ENCODE data around the gene FAM219A. TPM values are rescaled to one million over a fixed set of nuclear protein-coding genes. Genes with fewer than 3 reads are reported as not detected.

FAM219A gene, protein sequence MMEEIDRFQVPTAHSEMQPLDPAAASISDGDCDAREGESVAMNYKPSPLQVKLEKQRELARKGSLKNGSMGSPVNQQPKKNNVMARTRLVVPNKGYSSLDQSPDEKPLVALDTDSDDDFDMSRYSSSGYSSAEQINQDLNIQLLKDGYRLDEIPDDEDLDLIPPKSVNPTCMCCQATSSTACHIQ
- 5.1 TPM for polyA plus RNA-seq (2013)

- CTCF ChIA-PET, result interaction anchor here (1.6 kb wide), 2 partner anchors 13 to 20 kb away, joined by 5 to 6 read pairs; no protein-coding TSS in a partner anchor
- POLR2A ChIA-PET, result no interaction called here
- Histone ChIP-seq H3K36me3 (ENCODE audit: control insufficient read depth in 4 of 4, insufficient read depth in 4 of 4, low read length in 3 of 4) (no peaks in the 10 kb centered on the region), H3K4me1 (ENCODE audit: control extremely low read depth in 1 of 4, control insufficient read depth in 4 of 4, insufficient read depth in 4 of 4, low read length in 3 of 4) (peaks cover 0 to 43% (median 30%) of the 10 kb centered on the region in 4 experiments), H3K9me3 (ENCODE audit: control extremely low read depth in 1 of 5, control insufficient read depth in 4 of 5, insufficient read depth in 2 of 5, low read depth in 1 of 5, low read length in 4 of 5) (no peaks in the 10 kb centered on the region), H3K27me3 (replicated peaks in 2 of 5; ENCODE audit: control insufficient read depth in 4 of 5, insufficient read depth in 5 of 5, low read length in 4 of 5) (peaks cover 0 to 7% (median 2%) of the 10 kb centered on the region in 5 experiments), H3K4me3 (ENCODE audit: control insufficient read depth in 1 of 7, extremely low read depth in 1 of 7, insufficient read depth in 4 of 7, low read depth in 2 of 7, low read length in 6 of 7) (peak within 1 kb of the TSS in 6 of 7 experiments; percentile 45 to 82 (median 68)), H3K27ac (ENCODE audit: insufficient read depth in 1 of 2, low read depth in 1 of 2, low read length in 2 of 2, poor library complexity in 1 of 2, severe bottlenecking in 2 of 2) (no peak within 1 kb of the TSS)
- WGBS (ENCODE audit: insufficient coverage), result under 1% methylated on average over 58 of the region's 94 CpGs
- DNase-seq, result peak; percentile 98 to 99 (median 99)
Measured at GRCh38 chr9:34458013-34458958, at the start of gene FAM219A, which contains the start of gene DNAI1. FAM219A (minus strand) TSS chr9:34458570; CDS start chr9:34458263, 307 bp downstream. DNAI1 (plus strand) TSS chr9:34458805; CDS start chr9:34459006, 201 bp downstream.

DNA sequence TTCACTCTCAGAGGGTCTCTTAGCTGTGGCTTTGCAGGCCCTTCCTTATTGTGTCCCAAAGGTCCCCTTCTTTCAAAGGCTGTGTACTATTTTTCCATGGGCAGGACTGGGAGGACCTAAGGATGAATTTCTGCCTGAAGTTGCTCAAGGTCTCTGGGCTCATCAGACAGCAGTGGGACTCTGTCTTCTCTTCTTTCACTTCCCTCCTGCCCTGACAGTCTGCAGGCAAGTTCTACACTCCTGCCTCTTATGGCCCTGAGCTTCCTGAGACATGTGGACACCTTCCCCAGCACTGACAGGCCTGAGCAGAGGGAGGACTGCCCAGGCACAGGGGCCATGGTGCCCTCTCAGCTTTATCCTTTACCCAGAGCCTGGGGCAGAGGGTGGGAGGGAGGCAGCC is 49.6 kb upstream of the FAM219A start:
- CTCF ChIA-PET, result interaction anchor here (2.1 kb wide), 1 partner anchor 11 kb away, joined by 6 read pairs; no protein-coding TSS in a partner anchor
- no peak overlapping the region for H3K4me3 ChIP-seq (ENCODE audit: control insufficient read depth in 1 of 7, extremely low read depth in 1 of 7, insufficient read depth in 4 of 7, low read depth in 2 of 7, low read length in 6 of 7)
- POLR2A ChIA-PET, result no interaction called here

DNA sequence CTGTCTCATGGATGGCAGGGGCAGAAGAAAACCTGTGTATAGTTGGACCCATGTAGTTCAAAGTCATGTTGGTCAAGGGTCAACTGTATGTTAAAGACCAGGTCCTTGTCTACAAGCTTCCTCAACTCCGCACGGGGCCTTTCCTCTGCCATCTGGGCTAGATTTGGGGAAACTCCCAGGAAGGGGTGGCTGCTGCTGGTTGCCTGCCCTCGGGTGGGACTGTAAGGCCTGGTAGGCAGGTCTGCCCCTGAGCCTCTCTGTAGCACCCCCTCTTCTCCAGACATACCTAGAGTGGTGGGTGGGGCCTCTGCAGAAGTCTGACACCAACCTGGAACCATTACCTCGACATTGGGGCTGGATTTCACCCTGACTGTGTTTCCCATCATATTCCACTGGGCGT is 49.2 kb upstream of the FAM219A start:
- Histone ChIP-seq H3K27me3 (replicated peaks in 2 of 5; ENCODE audit: control insufficient read depth in 4 of 5, insufficient read depth in 5 of 5, low read length in 4 of 5) (peaks cover 0 to 21% (median 0%) of the 10 kb centered on the region in 5 experiments), H3K9me3 (ENCODE audit: control extremely low read depth in 1 of 5, control insufficient read depth in 4 of 5, insufficient read depth in 2 of 5, low read depth in 1 of 5, low read length in 4 of 5) (no peaks in the 10 kb centered on the region), H3K27ac (ENCODE audit: insufficient read depth in 1 of 2, low read depth in 1 of 2, low read length in 2 of 2, poor library complexity in 1 of 2, severe bottlenecking in 2 of 2) (no peak overlapping the region), H3K4me3 (ENCODE audit: control insufficient read depth in 1 of 7, extremely low read depth in 1 of 7, insufficient read depth in 4 of 7, low read depth in 2 of 7, low read length in 6 of 7) (no peak overlapping the region), H3K4me1 (ENCODE audit: control extremely low read depth in 1 of 4, control insufficient read depth in 4 of 4, insufficient read depth in 4 of 4, low read length in 3 of 4) (no peaks in the 10 kb centered on the region), H3K36me3 (ENCODE audit: control insufficient read depth in 4 of 4, insufficient read depth in 4 of 4, low read length in 3 of 4) (no peaks in the 10 kb centered on the region)
- ChIA-PET POLR2A (no interaction called here), CTCF (interaction anchor here (0.8 to 2.4 kb wide), 4 partner anchors 10 to 76 kb away, joined by 3 to 6 read pairs (median 4); no protein-coding TSS in a partner anchor)
- DNase-seq, result no peak
- 95% methylated on average over 4 of the region's 5 CpGs for WGBS (ENCODE audit: insufficient coverage)

More for the DNA sequence above, 49.6 kb upstream of the FAM219A start:
- Histone ChIP-seq H3K27ac (ENCODE audit: insufficient read depth in 1 of 2, low read depth in 1 of 2, low read length in 2 of 2, poor library complexity in 1 of 2, severe bottlenecking in 2 of 2) (no peak overlapping the region), H3K27me3 (replicated peaks in 2 of 5; ENCODE audit: control insufficient read depth in 4 of 5, insufficient read depth in 5 of 5, low read length in 4 of 5) (peaks cover 0 to 21% (median 0%) of the 10 kb centered on the region in 5 experiments), H3K36me3 (ENCODE audit: control insufficient read depth in 4 of 4, insufficient read depth in 4 of 4, low read length in 3 of 4) (no peaks in the 10 kb centered on the region), H3K9me3 (ENCODE audit: control extremely low read depth in 1 of 5, control insufficient read depth in 4 of 5, insufficient read depth in 2 of 5, low read depth in 1 of 5, low read length in 4 of 5) (no peaks in the 10 kb centered on the region), H3K4me1 (ENCODE audit: control extremely low read depth in 1 of 4, control insufficient read depth in 4 of 4, insufficient read depth in 4 of 4, low read length in 3 of 4) (no peaks in the 10 kb centered on the region)
- DNase-seq, result no peak

DNA sequence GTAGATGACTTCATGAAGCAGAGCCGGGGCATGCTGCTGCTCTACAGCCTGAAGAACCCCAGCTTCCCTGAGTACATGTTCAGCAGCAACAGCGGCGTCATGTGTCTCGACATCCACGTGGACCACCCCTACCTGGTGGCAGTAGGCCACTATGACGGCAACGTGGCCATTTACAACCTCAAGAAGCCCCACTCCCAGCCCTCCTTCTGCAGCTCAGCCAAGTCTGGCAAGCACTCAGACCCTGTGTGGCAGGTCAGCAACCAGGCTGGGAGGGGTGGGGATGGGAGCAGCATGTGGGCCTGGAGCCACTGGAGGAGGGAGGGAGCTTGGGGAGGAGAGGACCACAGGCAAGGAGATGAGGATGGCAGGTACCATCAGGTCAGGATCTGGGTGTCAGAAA is 48.3 kb upstream of the FAM219A start:
- no peaks in the 10 kb centered on the region for H3K9me3 ChIP-seq (ENCODE audit: control extremely low read depth in 1 of 5, control insufficient read depth in 4 of 5, insufficient read depth in 2 of 5, low read depth in 1 of 5, low read length in 4 of 5)
- ChIA-PET CTCF (interaction anchor here (0.7 to 2.4 kb wide), 5 partner anchors 9 to 75 kb away, joined by 3 to 6 read pairs (median 4); no protein-coding TSS in a partner anchor), POLR2A (interaction anchor here (0.6 kb wide), 1 partner anchor 91 kb away, joined by 4 read pairs; no protein-coding TSS in a partner anchor)
- H3K4me1 ChIP-seq (ENCODE audit: control extremely low read depth in 1 of 4, control insufficient read depth in 4 of 4, insufficient read depth in 4 of 4, low read length in 3 of 4), result no peaks in the 10 kb centered on the region
- H3K36me3 ChIP-seq (ENCODE audit: control insufficient read depth in 4 of 4, insufficient read depth in 4 of 4, low read length in 3 of 4), result no peaks in the 10 kb centered on the region
- WGBS (ENCODE audit: insufficient coverage), result 100% methylated on average over 5 of the region's 7 CpGs
- peaks cover 0 to 19% (median 0%) of the 10 kb centered on the region in 5 experiments for H3K27me3 ChIP-seq (replicated peaks in 2 of 5; ENCODE audit: control insufficient read depth in 4 of 5, insufficient read depth in 5 of 5, low read length in 4 of 5)
- no peak for DNase-seq
- no peak overlapping the region for H3K27ac ChIP-seq (ENCODE audit: insufficient read depth in 1 of 2, low read depth in 1 of 2, low read length in 2 of 2, poor library complexity in 1 of 2, severe bottlenecking in 2 of 2)
- no peak overlapping the region for H3K4me3 ChIP-seq (ENCODE audit: control insufficient read depth in 1 of 7, extremely low read depth in 1 of 7, insufficient read depth in 4 of 7, low read depth in 2 of 7, low read length in 6 of 7)

DNA sequence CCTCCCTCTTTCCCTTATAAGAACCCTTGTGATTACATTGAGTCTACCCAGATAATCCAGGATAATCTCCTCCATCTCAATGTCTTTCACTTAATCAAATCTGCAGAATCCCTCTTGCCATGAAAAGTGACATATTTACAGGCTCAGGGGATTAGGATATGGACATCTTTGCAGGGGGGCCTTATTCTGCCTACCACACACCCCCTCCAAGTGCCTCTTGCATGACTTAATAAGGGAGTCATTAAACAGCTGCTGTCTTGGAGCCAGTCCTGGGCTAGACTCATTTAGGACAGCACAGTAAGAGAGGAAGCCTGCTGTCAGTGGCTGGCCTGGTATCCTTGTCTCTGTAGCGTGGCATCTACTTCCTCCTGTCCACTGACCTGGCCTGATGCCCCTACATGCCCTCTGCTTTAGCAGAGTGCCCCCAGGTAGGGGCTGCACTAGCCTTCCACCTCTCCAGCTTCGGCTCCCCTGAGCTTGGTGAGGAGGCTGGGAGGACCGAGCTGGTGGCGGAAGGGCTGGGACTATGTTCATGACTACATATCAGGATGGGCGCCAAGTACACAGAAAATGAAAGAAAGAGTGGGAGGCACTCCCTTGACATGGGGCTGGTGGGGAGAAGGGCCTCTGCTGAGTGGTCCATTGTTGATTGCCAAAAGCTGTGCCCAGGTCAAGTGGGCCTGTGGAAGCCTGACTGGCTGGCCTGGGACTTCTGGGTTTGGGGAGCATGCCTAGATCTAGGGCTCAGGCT is 47.2 kb upstream of the FAM219A start:
- peaks cover 0 to 16% (median 0%) of the 10 kb centered on the region in 5 experiments for H3K27me3 ChIP-seq (replicated peaks in 2 of 5; ENCODE audit: control insufficient read depth in 4 of 5, insufficient read depth in 5 of 5, low read length in 4 of 5)
- WGBS (ENCODE audit: insufficient coverage), result 96% methylated on average over 4 of the region's 5 CpGs
- ChIA-PET CTCF (interaction anchor here (0.7 to 2.4 kb wide), 3 partner anchors 67 to 74 kb away, joined by 3 to 6 read pairs (median 5); no protein-coding TSS in a partner anchor), POLR2A (interaction anchor here (0.7 kb wide), 1 partner anchor 117 kb away, joined by 3 read pairs; no protein-coding TSS in a partner anchor)
- no peak for DNase-seq
- no peaks in the 10 kb centered on the region for H3K4me1 ChIP-seq (ENCODE audit: control extremely low read depth in 1 of 4, control insufficient read depth in 4 of 4, insufficient read depth in 4 of 4, low read length in 3 of 4)
- H3K27ac ChIP-seq (ENCODE audit: insufficient read depth in 1 of 2, low read depth in 1 of 2, low read length in 2 of 2, poor library complexity in 1 of 2, severe bottlenecking in 2 of 2), result no peak overlapping the region
- no peak overlapping the region for H3K4me3 ChIP-seq (ENCODE audit: control insufficient read depth in 1 of 7, extremely low read depth in 1 of 7, insufficient read depth in 4 of 7, low read depth in 2 of 7, low read length in 6 of 7)
- no peaks in the 10 kb centered on the region for H3K9me3 ChIP-seq (ENCODE audit: control extremely low read depth in 1 of 5, control insufficient read depth in 4 of 5, insufficient read depth in 2 of 5, low read depth in 1 of 5, low read length in 4 of 5)
- H3K36me3 ChIP-seq (ENCODE audit: control insufficient read depth in 4 of 4, insufficient read depth in 4 of 4, low read length in 3 of 4), result no peaks in the 10 kb centered on the region

DNA sequence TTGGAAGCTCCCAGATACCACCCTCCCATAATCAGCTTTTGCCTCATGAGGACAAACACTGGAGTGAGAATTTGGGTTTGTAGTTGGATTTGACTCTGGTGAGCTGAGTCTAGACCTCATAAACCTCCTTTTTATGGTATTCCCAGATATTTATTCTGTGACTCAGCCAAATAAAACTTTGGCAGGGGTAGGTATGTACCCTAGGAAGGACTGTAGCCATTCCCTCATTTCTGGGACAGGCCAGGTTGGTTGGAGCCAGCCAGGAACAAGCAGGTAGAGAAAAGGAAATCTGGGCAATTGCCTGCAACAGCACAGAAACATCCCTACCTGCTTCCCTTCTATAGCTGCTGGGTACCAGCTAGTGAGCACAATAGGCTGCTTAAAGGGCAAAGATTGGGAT is 45.0 kb upstream of the FAM219A start:
- H3K27me3 ChIP-seq (replicated peaks in 2 of 5; ENCODE audit: control insufficient read depth in 4 of 5, insufficient read depth in 5 of 5, low read length in 4 of 5), result peaks cover 0 to 16% (median 0%) of the 10 kb centered on the region in 5 experiments
- H3K4me3 ChIP-seq (ENCODE audit: control insufficient read depth in 1 of 7, extremely low read depth in 1 of 7, insufficient read depth in 4 of 7, low read depth in 2 of 7, low read length in 6 of 7), result no peak overlapping the region
- no peak for DNase-seq
- no peak overlapping the region for H3K27ac ChIP-seq (ENCODE audit: insufficient read depth in 1 of 2, low read depth in 1 of 2, low read length in 2 of 2, poor library complexity in 1 of 2, severe bottlenecking in 2 of 2)
- no peaks in the 10 kb centered on the region for H3K36me3 ChIP-seq (ENCODE audit: control insufficient read depth in 4 of 4, insufficient read depth in 4 of 4, low read length in 3 of 4)
- POLR2A ChIA-PET, result no interaction called here
- H3K9me3 ChIP-seq (ENCODE audit: control extremely low read depth in 1 of 5, control insufficient read depth in 4 of 5, insufficient read depth in 2 of 5, low read depth in 1 of 5, low read length in 4 of 5), result no peaks in the 10 kb centered on the region
- CTCF ChIA-PET, result interaction anchor here (0.5 to 5.0 kb wide), 13 partner anchors 11 to 1231 kb away, joined by 3 to 60 read pairs (median 14); no protein-coding TSS in a partner anchor
- no peaks in the 10 kb centered on the region for H3K4me1 ChIP-seq (ENCODE audit: control extremely low read depth in 1 of 4, control insufficient read depth in 4 of 4, insufficient read depth in 4 of 4, low read length in 3 of 4)

Measured in common myeloid progenitor, CD34-positive (primary cell).